Measurements from ENCODE around the gene GATA3. TPM values are rescaled to one million over a fixed set of nuclear protein-coding genes. Genes with fewer than 3 reads are reported as not detected.
A peak's percentile ranks its signal among the peaks of the same experiment; 100 is the strongest.

Gene GATA3
- total RNA-seq, 3 donors from 2014 or later (not counting 1 experiment from before 2014, with no cell fraction given), result 50.3 to 92.2 (median 68.8) TPM

- Mint-ChIP-seq H3K36me3 (peaks cover 8% of the 10 kb centered on the region), H3K27ac (peak overlapping the region in 1 of 2 donors; percentile 59), H3K4me1 (peaks cover 49 to 63% of the 10 kb centered on the region in 2 donors), H3K4me3 (no peak overlapping the region), H3K27me3 (ENCODE audit: low read depth in 2 of 2) (peaks cover 82 to 84% of the 10 kb centered on the region in 2 donors), H3K9me3 (peaks cover 0 to 2% of the 10 kb centered on the region in 2 donors)
- Histone ChIP-seq H3K4me1 (ENCODE audit: control insufficient read depth, insufficient read depth, low read length) (peaks cover 47% of the 10 kb centered on the region), H3K9me3 (ENCODE audit: control insufficient read depth, insufficient read depth, low read length) (no peaks in the 10 kb centered on the region), H3K27me3 (ENCODE audit: control insufficient read depth, insufficient read depth, low read length) (peaks cover 95% of the 10 kb centered on the region), H3K27ac (ENCODE audit: low read length) (no peak overlapping the region), H3K4me3 (ENCODE audit: low read length) (no peak overlapping the region), H3K36me3 (ENCODE audit: control insufficient read depth, insufficient read depth, low read length) (no peaks in the 10 kb centered on the region)
- no peak for ATAC-seq
- WGBS (ENCODE audit: insufficient coverage), result 4% methylated on average over 6 of the region's 6 CpGs
- intact Hi-C loops (cut with micrococcal nuclease), result no loop called here
- DNase-seq, result peak in 1 of 2 donors; percentile 12
- no peak for TF ChIP-seq CTCF (IDR thresholded peaks at IDR 0.05)
Observed at GRCh38 chr10:8040651-8041050, 13.8 kb upstream of the GATA3 start.

- intact Hi-C loops (cut with micrococcal nuclease), result no loop called here
- Mint-ChIP-seq H3K27ac (peak overlapping the region in 1 of 2 donors; percentile 30), H3K4me3 (no peak overlapping the region)
Observed at GRCh38 chr10:8041284-8041991, 13.1 kb upstream of the GATA3 start.

DNA sequence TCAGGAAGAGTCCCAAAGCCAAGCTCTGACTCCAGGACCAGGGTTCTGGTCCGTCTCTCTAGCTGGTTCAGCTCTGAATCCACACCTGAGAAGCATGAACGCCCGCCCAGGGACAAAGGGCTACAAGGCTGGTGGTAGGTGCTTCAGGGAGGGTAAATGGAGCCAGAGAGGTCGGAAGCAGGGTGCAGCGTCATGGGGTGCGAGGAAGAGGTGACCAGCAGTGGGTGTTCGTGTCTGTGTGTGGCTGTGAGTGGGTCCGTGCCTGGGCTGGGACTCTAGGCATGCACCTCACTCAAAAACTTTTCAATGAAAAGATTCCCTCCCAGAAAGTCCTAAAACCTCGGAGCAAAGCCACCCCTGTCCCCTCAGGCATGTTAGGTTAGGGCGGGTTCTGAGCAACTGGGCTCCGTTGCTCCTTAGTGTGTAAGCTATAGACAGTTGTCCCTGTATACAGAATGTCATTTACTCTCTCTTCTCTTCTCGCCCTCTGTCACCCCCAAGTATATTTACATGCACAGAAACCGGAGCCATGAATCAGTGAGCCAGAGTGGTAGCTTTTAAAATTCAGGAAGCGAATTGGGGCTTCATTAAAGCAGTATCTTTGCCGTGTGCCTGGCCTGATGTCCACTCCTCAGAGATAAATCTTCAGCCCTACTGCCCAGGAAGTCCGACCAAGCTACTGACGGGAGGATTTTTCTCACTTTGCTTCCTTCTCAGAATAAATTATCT, 12.3 kb upstream of the GATA3 start:
- Histone ChIP-seq H3K4me3 (ENCODE audit: low read length) (no peak overlapping the region), H3K4me1 (ENCODE audit: control insufficient read depth, insufficient read depth, low read length) (peaks cover 53% of the 10 kb centered on the region), H3K27me3 (ENCODE audit: control insufficient read depth, insufficient read depth, low read length) (peaks cover 97% of the 10 kb centered on the region), H3K27ac (ENCODE audit: low read length) (no peak overlapping the region), H3K9me3 (ENCODE audit: control insufficient read depth, insufficient read depth, low read length) (no peaks in the 10 kb centered on the region), H3K36me3 (ENCODE audit: control insufficient read depth, insufficient read depth, low read length) (no peaks in the 10 kb centered on the region)
- Mint-ChIP-seq H3K4me3 (peak overlapping the region; percentile 53), H3K27me3 (ENCODE audit: low read depth in 2 of 2) (peaks cover 92 to 96% of the 10 kb centered on the region in 2 donors), H3K27ac (peak overlapping the region; percentile 30 to 73), H3K36me3 (peaks cover 8% of the 10 kb centered on the region), H3K9me3 (peaks cover 0 to 2% of the 10 kb centered on the region in 2 donors), H3K4me1 (peaks cover 61 to 75% of the 10 kb centered on the region in 2 donors)
- ATAC-seq, result no peak
- intact Hi-C loops (cut with micrococcal nuclease), result no loop called here
- no peak for TF ChIP-seq CTCF (IDR thresholded peaks at IDR 0.05)
- peak in 1 of 2 donors; percentile 42 for DNase-seq
- 20% methylated on average over 17 of the region's 17 CpGs for WGBS (ENCODE audit: insufficient coverage)

More at GRCh38 chr10:8041284-8041991, 13.1 kb upstream of the GATA3 start:
- DNase-seq, result peak in 1 of 2 donors; percentile 30
- Mint-ChIP-seq H3K4me1 (peaks cover 57 to 70% of the 10 kb centered on the region in 2 donors), H3K36me3 (peaks cover 8% of the 10 kb centered on the region), H3K27me3 (ENCODE audit: low read depth in 2 of 2) (peaks cover 90 to 91% of the 10 kb centered on the region in 2 donors), H3K9me3 (peaks cover 0 to 2% of the 10 kb centered on the region in 2 donors)
- no peak for TF ChIP-seq CTCF (IDR thresholded peaks at IDR 0.05)
- Histone ChIP-seq H3K4me1 (ENCODE audit: control insufficient read depth, insufficient read depth, low read length) (peaks cover 49% of the 10 kb centered on the region), H3K4me3 (ENCODE audit: low read length) (no peak overlapping the region), H3K9me3 (ENCODE audit: control insufficient read depth, insufficient read depth, low read length) (no peaks in the 10 kb centered on the region), H3K36me3 (ENCODE audit: control insufficient read depth, insufficient read depth, low read length) (no peaks in the 10 kb centered on the region), H3K27ac (ENCODE audit: low read length) (no peak overlapping the region), H3K27me3 (ENCODE audit: control insufficient read depth, insufficient read depth, low read length) (peaks cover 97% of the 10 kb centered on the region)
- 15% methylated on average over 8 of the region's 10 CpGs for WGBS (ENCODE audit: insufficient coverage)
- ATAC-seq, result no peak

Data from natural killer cell (primary cell).